MM.1S (cell line): ENCODE results near the gene SERBP1.

ENCODE experiments used
- DNase-seq: peaks from one replicate; pipeline ENCODE4 v3.0.0-alpha.2; 2015
- H2AFZ ChIP-seq: fragments of 300-600 bp; sonication (generic); 2 replicates; pipeline ENCODE4 v1.6.0; 2016; ENCODE audit warnings: antibody characterized with exemption, low read length
- H3F3A ChIP-seq: fragments of 300-600 bp; sonication (generic); 2 replicates; pipeline ENCODE4 v1.6.1; 2016; ENCODE audit warnings: mild to moderate bottlenecking, antibody characterized with exemption, low read length, moderate library complexity, mixed read lengths; ENCODE audit not compliant: insufficient read depth
- H3K27ac ChIP-seq: fragments of 300-600 bp; sonication (generic); 2 replicates; pipeline ENCODE4 v1.5.1; 2016; ENCODE audit warnings: mild to moderate bottlenecking, low read length
- H3K27me3 ChIP-seq: fragments of 300-600 bp; sonication (generic); replicated peaks from 2 replicates; pipeline ENCODE4 v1.6.0; 2016; ENCODE audit warnings: low read length; ENCODE audit not compliant: insufficient read depth
- H3K36me3 ChIP-seq: fragments of 300-600 bp; sonication (generic); replicated peaks from 2 replicates; pipeline ENCODE4 v1.6.1; 2016; ENCODE audit warnings: mild to moderate bottlenecking, low read length, mixed read lengths; ENCODE audit not compliant: insufficient read depth
- H3K4me1 ChIP-seq: fragments of 300-600 bp; sonication (generic); 2 replicates; pipeline ENCODE4 v1.6.1; 2016; ENCODE audit warnings: low read length, mixed read lengths
- H3K4me2 ChIP-seq: fragments of 300-600 bp; sonication (generic); 2 replicates; pipeline ENCODE4 v1.6.0; 2016; ENCODE audit warnings: low read depth, low read length
- H3K4me3 ChIP-seq: fragments of 300-600 bp; sonication (generic); 2 replicates; pipeline ENCODE4 v1.5.1; 2016; ENCODE audit warnings: low read length, mixed read lengths
- H3K79me2 ChIP-seq: fragments of 300-600 bp; sonication (generic); 2 replicates; pipeline ENCODE4 v1.6.1; 2016; ENCODE audit warnings: mixed run types, low read length, mixed read lengths
- H3K9ac ChIP-seq: fragments of 300-600 bp; sonication (generic); 2 replicates; pipeline ENCODE4 v1.6.1; 2016; ENCODE audit warnings: low read length, mixed read lengths
- H3K9me2 ChIP-seq: fragments of 300-600 bp; sonication (generic); replicated peaks from 2 replicates; pipeline ENCODE4 v1.6.1; 2016; ENCODE audit warnings: mild to moderate bottlenecking, low read length, mixed read lengths; ENCODE audit not compliant: insufficient read depth
- H3K9me3 ChIP-seq: fragments of 300-600 bp; sonication (generic); replicated peaks from 2 replicates; pipeline ENCODE4 v1.6.1; 2016; ENCODE audit warnings: mild to moderate bottlenecking, low read length, mixed read lengths; ENCODE audit not compliant: insufficient read depth
- H4K20me1 ChIP-seq: fragments of 300-600 bp; sonication (generic); 2 replicates; pipeline ENCODE4 v1.6.1; 2016; ENCODE audit warnings: mild to moderate bottlenecking, low read length, moderate library complexity, mixed read lengths; ENCODE audit not compliant: insufficient read depth
- CTCF ChIP-seq: fragments of 300-600 bp; sonication (generic); IDR thresholded peaks from 2 replicates; pipeline ENCODE4 v1.5.1; 2016; ENCODE audit warnings: antibody characterized with exemption, low read length, mixed read lengths
- EZH2 ChIP-seq: fragments of 300-600 bp; sonication (generic); optimal IDR thresholded peaks from 2 replicates; pipeline ENCODE3; 2017; ENCODE audit warnings: low read depth, mild to moderate bottlenecking, antibody characterized with exemption, low read length, mixed read lengths
- EZH2phosphoT487 ChIP-seq: fragments of 300-600 bp; sonication (generic); IDR thresholded peaks from 2 replicates; pipeline ENCODE4 v1.6.1; 2018; ENCODE audit warnings: antibody characterized with exemption, low read length

SERBP1 gene

GRCh38 chr1:67458663-67459062 lies 28.5 kb upstream of the SERBP1 start:
- Histone ChIP-seq H3K27me3 (no peaks in the 10 kb centered on the region), H3K9ac (no peak overlapping the region), H3K4me3 (no peak overlapping the region), H3F3A (no peaks in the 10 kb centered on the region), H3K9me2 (no peaks in the 10 kb centered on the region), H3K27ac (no peak overlapping the region), H3K4me1 (no peaks in the 10 kb centered on the region), H3K4me2 (no peak overlapping the region), H2AFZ (no peak overlapping the region), H3K79me2 (no peaks in the 10 kb centered on the region), H3K9me3 (no peaks in the 10 kb centered on the region), H4K20me1 (no peaks in the 10 kb centered on the region), H3K36me3 (no peaks in the 10 kb centered on the region)
- no peak for TF ChIP-seq EZH2
- TF ChIP-seq EZH2phosphoT487: no peak
- no peak for DNase-seq

GRCh38 chr1:67457247-67457646 lies 27.0 kb upstream of the SERBP1 start:
- Histone ChIP-seq H3K9ac (no peak overlapping the region), H3K79me2 (no peaks in the 10 kb centered on the region), H3K4me2 (no peak overlapping the region), H3K9me3 (no peaks in the 10 kb centered on the region), H3K4me1 (no peaks in the 10 kb centered on the region), H3K36me3 (no peaks in the 10 kb centered on the region), H3K27ac (no peak overlapping the region), H4K20me1 (no peaks in the 10 kb centered on the region), H3K27me3 (no peaks in the 10 kb centered on the region), H3F3A (no peaks in the 10 kb centered on the region), H3K4me3 (no peak overlapping the region), H2AFZ (no peak overlapping the region), H3K9me2 (no peaks in the 10 kb centered on the region)
- no peak for DNase-seq
- TF ChIP-seq CTCF (no peak), EZH2 (no peak), EZH2phosphoT487 (no peak)

GRCh38 chr1:67451815-67452214 lies 21.6 kb upstream of the SERBP1 start:
- H4K20me1 ChIP-seq: no peaks in the 10 kb centered on the region
- H3K27me3 ChIP-seq: no peaks in the 10 kb centered on the region
- H3K9me2 ChIP-seq: no peaks in the 10 kb centered on the region
- H3F3A ChIP-seq: no peaks in the 10 kb centered on the region
- H3K9me3 ChIP-seq: no peaks in the 10 kb centered on the region
- H3K27ac ChIP-seq: no peak overlapping the region
- no peak for DNase-seq
- no peak overlapping the region for H3K4me2 ChIP-seq
- no peak overlapping the region for H2AFZ ChIP-seq
- no peaks in the 10 kb centered on the region for H3K36me3 ChIP-seq
- H3K4me3 ChIP-seq: no peak overlapping the region
- H3K4me1 ChIP-seq: no peaks in the 10 kb centered on the region
- no peaks in the 10 kb centered on the region for H3K79me2 ChIP-seq
- no peak for TF ChIP-seq EZH2phosphoT487
- TF ChIP-seq EZH2: no peak
- TF ChIP-seq CTCF: no peak
- H3K9ac ChIP-seq: no peak overlapping the region

GRCh38 chr1:67451356-67451755 lies 21.2 kb upstream of the SERBP1 start:
- no peak overlapping the region for H2AFZ ChIP-seq
- no peak for TF ChIP-seq EZH2
- TF ChIP-seq EZH2phosphoT487: no peak
- no peak for TF ChIP-seq CTCF

More at GRCh38 chr1:67451356-67451755, 21.2 kb upstream of the SERBP1 start:
- Histone ChIP-seq H3K9me3 (no peaks in the 10 kb centered on the region), H3K27ac (no peak overlapping the region), H3K9me2 (no peaks in the 10 kb centered on the region), H3K4me2 (no peak overlapping the region), H4K20me1 (no peaks in the 10 kb centered on the region), H3K9ac (no peak overlapping the region), H3K4me3 (no peak overlapping the region), H3K27me3 (no peaks in the 10 kb centered on the region), H3K36me3 (no peaks in the 10 kb centered on the region), H3K79me2 (no peaks in the 10 kb centered on the region), H3F3A (no peaks in the 10 kb centered on the region), H3K4me1 (no peaks in the 10 kb centered on the region)
- no peak for DNase-seq
